Gastrocnemius medialis (tissue), 4 donors: ENCODE data around the gene DCN. TPM values are rescaled to one million over a fixed set of nuclear protein-coding genes. Genes with fewer than 3 reads are reported as not detected.

ENCODE experiments used
- ATAC-seq, 2 donors: fragments of 150-250 bp; one replicate each; pipeline ENCODE4 v1.9.1; 2016
- DNase-seq, 2 donors: peaks; one replicate each; pipeline ENCODE4 v3.0.0-alpha.2; 2019
- H3K27ac ChIP-seq, 4 donors: fragments of 200-600 bp; sonication (generic); 1 replicate in 1 of 4; 2 replicates in 3 of 4; pipeline ENCODE4 v1.5.1; 2016 to 2018; ENCODE audit warnings: mild to moderate bottlenecking in 2 of 4, moderate library complexity in 1 of 4
- H3K27me3 ChIP-seq, 3 donors: fragments of 200-600 bp; sonication (generic) in 2 of 3; 1 replicate in 1 of 3; 2 replicates in 2 of 3; pipeline versions ENCODE4 v1.5.1 to v1.6.0; 2016 to 2019; ENCODE audit warnings: mild to moderate bottlenecking in 1 of 3, moderate library complexity in 1 of 3
- H3K36me3 ChIP-seq, 2 donors: fragments of 200-600 bp; sonication (generic) in 1 of 2; one replicate each; pipeline ENCODE4 v1.5.1; 2017 to 2018
- H3K4me1 ChIP-seq, 2 donors: fragments of 200-600 bp; sonication (generic) in 1 of 2; one replicate each; pipeline ENCODE4 v1.5.1; 2016 to 2017; ENCODE audit warnings: mild to moderate bottlenecking in 2 of 2
- H3K4me3 ChIP-seq, 4 donors: fragments of 200-600 bp; sonication (generic) in 3 of 4; 1 replicate in 1 of 4; 2 replicates in 3 of 4; pipeline ENCODE4 v1.5.1; 2016 to 2019; ENCODE audit warnings: mild to moderate bottlenecking in 2 of 4
- H3K9me3 ChIP-seq, 3 donors: fragments of 200-600 bp; sonication (generic) in 2 of 3; 1 replicate in 1 of 3; 2 replicates in 2 of 3; pipeline ENCODE4 v1.5.1; 2016 to 2019
- CTCF ChIP-seq, 5 experiments: fragments of 450-650 bp in 3 of 5; fragments of 200-600 bp in 2 of 5; sonication (generic) in 2 of 5; IDR thresholded peaks in 4 of 5; conservative IDR thresholded peaks in 1 of 5; 1 replicate in 4 of 5; 2 replicates in 1 of 5; pipeline ENCODE4 v1.5.1; 2016 to 2019; ENCODE audit warnings: antibody characterized with exemption in 5 of 5, mild to moderate bottlenecking in 3 of 5, moderate library complexity in 3 of 5
- POLR2A ChIP-seq, 2 donors: fragments of 450-650 bp; IDR thresholded peaks; one replicate each; pipeline ENCODE4 v1.6.1; 2017; ENCODE audit warnings: antibody characterized with exemption in 2 of 2, mild to moderate bottlenecking in 2 of 2, moderate library complexity in 2 of 2
- in situ Hi-C, 4 donors: fragments of 200-750 bp; cut with MboI; loops; one replicate each; pipeline versions ENCODE4 v1.15.0 to v1.8.0; 2017; ENCODE audit warnings: low sequenced_read_pairs in 4 of 4
- intact Hi-C: fragments of 100-400 bp; cut with DNase I; formaldehyde crosslinking; loops from one replicate; pipeline ENCODE4 v1.15.1; 2023; ENCODE audit warnings: low total_unique reads
- total RNA-seq, 4 donors: library from RNA; depleted of rRNA; stranded (reverse); fragments of >200 nt; gene quantifications; one replicate each; pipeline versions ENCODE4 v1.1.0 to v1.2.3, GENCODE V29; 2016

DCN gene
- total RNA-seq, 4 donors from 2014 or later = 346 to 674 (median 611) TPM

- H3K27me3 ChIP-seq = no peaks in the 10 kb centered on the region
- no peaks in the 10 kb centered on the region for H3K36me3 ChIP-seq
- no peak for DNase-seq
- no peaks in the 10 kb centered on the region for H3K9me3 ChIP-seq
- TF ChIP-seq CTCF (IDR thresholded peaks at IDR 0.05 in 4 of 5, conservative IDR thresholded peaks at IDR 0.05 in 1 of 5) (no peak), POLR2A (IDR thresholded peaks at IDR 0.05) (no peak)
- no peak for ATAC-seq
- H3K27ac ChIP-seq = no peak overlapping the region
- H3K4me1 ChIP-seq = no peaks in the 10 kb centered on the region
- H3K4me3 ChIP-seq = no peak overlapping the region
- intact Hi-C loops (no loop called here), in situ Hi-C loops (no loop called here)
These were observed 23.2 kb upstream of the DCN start for GRCh38 chr12:91205811-91206210.

GRCh38 chr12:91204421-91204820 lies 21.8 kb upstream of the DCN start:
- in situ Hi-C loops = no loop called here
- ATAC-seq = no peak
- Histone ChIP-seq H3K27ac (no peak overlapping the region), H3K4me3 (no peak overlapping the region), H3K4me1 (no peaks in the 10 kb centered on the region), H3K36me3 (no peaks in the 10 kb centered on the region), H3K9me3 (no peaks in the 10 kb centered on the region), H3K27me3 (no peaks in the 10 kb centered on the region)
- TF ChIP-seq CTCF (IDR thresholded peaks at IDR 0.05 in 4 of 5, conservative IDR thresholded peaks at IDR 0.05 in 1 of 5) (no peak), POLR2A (IDR thresholded peaks at IDR 0.05) (no peak)
- DNase-seq = no peak
- intact Hi-C loops = no loop called here

- Histone ChIP-seq H3K4me3 (no peak overlapping the region), H3K27ac (no peak overlapping the region), H3K36me3 (no peaks in the 10 kb centered on the region), H3K27me3 (no peaks in the 10 kb centered on the region), H3K4me1 (no peaks in the 10 kb centered on the region), H3K9me3 (no peaks in the 10 kb centered on the region)
- no peak for ATAC-seq
- intact Hi-C loops (no loop called here), in situ Hi-C loops (no loop called here)
- TF ChIP-seq POLR2A (IDR thresholded peaks at IDR 0.05) (no peak), CTCF (IDR thresholded peaks at IDR 0.05 in 4 of 5, conservative IDR thresholded peaks at IDR 0.05 in 1 of 5) (no peak)
- DNase-seq = no peak
These were observed 21.0 kb upstream of the DCN start for GRCh38 chr12:91203610-91204009.

- Histone ChIP-seq H3K27ac (no peak overlapping the region), H3K36me3 (no peaks in the 10 kb centered on the region), H3K27me3 (no peaks in the 10 kb centered on the region), H3K4me3 (no peak overlapping the region), H3K4me1 (no peaks in the 10 kb centered on the region), H3K9me3 (no peaks in the 10 kb centered on the region)
- intact Hi-C loops = no loop called here
- ATAC-seq (no peak), DNase-seq (no peak)
- no peak for TF ChIP-seq POLR2A (IDR thresholded peaks at IDR 0.05)
- no peak for TF ChIP-seq CTCF (IDR thresholded peaks at IDR 0.05 in 4 of 5, conservative IDR thresholded peaks at IDR 0.05 in 1 of 5)
- in situ Hi-C loops = no loop called here
These were observed 19.8 kb upstream of the DCN start for GRCh38 chr12:91202390-91202789.

GRCh38 chr12:91196436-91196835 lies 13.8 kb upstream of the DCN start:
- no peak overlapping the region for H3K27ac ChIP-seq
- intact Hi-C loops (no loop called here), in situ Hi-C loops (no loop called here)
- DNase-seq = no peak
- no peaks in the 10 kb centered on the region for H3K36me3 ChIP-seq
- no peak overlapping the region for H3K4me3 ChIP-seq
- H3K4me1 ChIP-seq = no peaks in the 10 kb centered on the region
- TF ChIP-seq CTCF (IDR thresholded peaks at IDR 0.05 in 4 of 5, conservative IDR thresholded peaks at IDR 0.05 in 1 of 5) = no peak
- TF ChIP-seq POLR2A (IDR thresholded peaks at IDR 0.05) = no peak
- no peaks in the 10 kb centered on the region for H3K27me3 ChIP-seq
- no peaks in the 10 kb centered on the region for H3K9me3 ChIP-seq
- ATAC-seq = no peak
